Stimulated activated CD8-positive, alpha-beta memory T cell treated with anti-CD3 and anti-CD28 coated beads, Interleukin-4, amount 100 ng/mL, for 48 hours (primary cell): ENCODE results near the gene LHX5.
A peak's percentile ranks its signal among the peaks of the same experiment; 100 is the strongest.

Experiments used
- DNase-seq: peaks from one replicate; pipeline ENCODE4 v3.0.0-alpha.2; 2020

LHX5 gene

DNA sequence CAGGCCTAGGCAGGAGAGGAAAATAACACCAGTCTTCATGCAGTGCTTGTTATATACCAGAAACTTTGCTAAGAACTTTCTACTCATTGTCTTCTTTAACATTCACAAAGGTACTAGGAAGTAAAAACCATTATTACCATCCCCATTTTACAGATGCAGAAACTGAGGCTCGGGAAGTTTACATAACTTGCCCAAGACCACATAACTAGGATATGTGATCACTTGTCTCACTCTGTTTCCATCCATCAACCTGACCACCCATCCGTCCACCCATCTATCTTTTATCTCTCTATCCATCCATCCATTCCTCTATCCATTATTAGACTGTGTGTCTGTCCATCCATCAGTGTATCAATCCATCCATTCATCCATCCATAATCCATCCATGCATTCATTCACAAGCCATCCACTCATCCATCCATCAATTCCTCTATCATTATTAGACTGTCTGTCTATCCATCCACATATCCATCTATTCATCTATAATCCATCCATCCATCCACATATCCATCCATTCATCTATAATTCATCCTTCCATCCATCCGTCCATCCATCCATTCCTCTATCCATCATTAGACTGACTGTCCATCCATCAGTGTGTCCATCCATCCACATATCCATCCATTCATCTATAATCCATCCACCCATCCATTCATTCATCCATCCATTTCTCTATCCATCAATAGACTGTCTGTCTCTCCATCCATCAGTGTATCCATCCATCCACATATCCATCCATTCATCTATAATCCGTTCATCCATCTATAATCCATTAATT, 33.0 kb downstream of the LHX5 start:
- DNase-seq, result no peak

- no peak for DNase-seq
These were observed 34.0 kb downstream of the LHX5 start for GRCh38 chr12:113437729-113438100.

- DNase-seq, result no peak
These were observed 34.5 kb downstream of the LHX5 start for GRCh38 chr12:113436993-113437728.

- DNase-seq, result no peak
These were observed 35.1 kb downstream of the LHX5 start for GRCh38 chr12:113436586-113436985.

GRCh38 chr12:113435367-113435766, 36.3 kb downstream of the LHX5 start:
- DNase-seq, result no peak

DNA sequence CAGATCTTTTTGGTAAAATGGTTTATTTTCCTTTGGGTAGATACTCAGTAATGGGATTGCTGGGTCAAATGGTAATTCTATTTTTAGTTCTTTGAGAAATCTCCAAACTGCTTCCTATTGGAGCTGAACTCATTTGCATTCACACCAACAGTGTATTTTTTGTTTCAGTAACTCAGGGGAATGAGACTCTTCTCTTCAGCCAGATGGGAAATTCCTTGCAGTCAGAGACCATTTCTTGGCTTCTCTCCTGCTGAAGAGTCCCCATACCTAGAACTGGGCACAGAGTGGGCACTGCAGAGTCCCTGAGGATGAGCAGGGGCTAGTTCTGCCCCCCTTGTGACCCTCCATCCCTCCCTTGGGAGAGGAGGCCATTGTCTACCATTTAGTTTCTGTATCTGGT, 38.7 kb downstream of the LHX5 start:
- no peak for DNase-seq

DNA sequence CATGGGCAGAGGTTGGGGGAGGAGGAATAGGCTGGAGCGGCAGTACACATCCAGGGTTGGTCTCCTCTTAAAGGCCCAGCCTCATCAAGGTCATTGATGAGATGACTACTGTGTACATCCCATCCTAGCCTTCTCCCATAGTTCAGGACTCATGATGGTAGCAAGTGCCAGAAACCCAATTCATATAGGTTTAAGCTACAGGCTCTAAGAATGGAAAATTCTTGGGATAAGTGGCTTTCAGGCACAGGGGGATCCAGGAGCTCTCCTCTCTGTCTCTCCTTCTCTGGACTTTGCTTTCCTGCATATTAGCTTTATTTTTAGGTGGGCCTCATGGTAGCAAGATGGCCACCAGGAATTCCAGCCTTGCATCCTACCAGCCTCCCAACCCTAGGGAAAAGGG, 43.2 kb downstream of the LHX5 start:
- no peak for DNase-seq

- DNase-seq, result no peak
These were observed 43.8 kb downstream of the LHX5 start for GRCh38 chr12:113427882-113428281.

DNA sequence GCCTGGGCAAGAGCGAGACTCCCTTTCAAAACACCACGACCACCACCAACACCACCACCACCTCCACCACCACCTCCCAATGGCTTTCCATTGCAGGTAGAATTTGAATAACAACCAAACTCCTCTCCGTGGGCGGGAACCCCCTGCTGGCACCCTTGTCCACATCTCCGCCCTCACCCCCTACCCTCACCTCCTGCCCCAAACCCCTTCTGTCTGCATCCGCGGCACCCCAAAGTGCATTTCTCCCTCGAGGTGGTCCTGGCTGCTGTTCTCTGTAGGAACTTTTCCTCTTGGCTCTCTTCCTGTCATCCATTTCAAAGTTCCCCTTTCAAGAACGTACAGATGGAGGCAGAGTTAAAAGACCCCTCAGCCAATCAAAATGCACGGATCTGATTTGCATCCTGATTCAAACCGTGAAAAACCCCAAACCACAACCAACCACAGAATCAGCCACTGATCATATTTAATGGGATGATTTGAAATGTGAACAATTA, 45.7 kb downstream of the LHX5 start:
- no peak for DNase-seq

- peak; percentile 82 for DNase-seq
These were observed 46.5 kb downstream of the LHX5 start for GRCh38 chr12:113424915-113425823.

DNA sequence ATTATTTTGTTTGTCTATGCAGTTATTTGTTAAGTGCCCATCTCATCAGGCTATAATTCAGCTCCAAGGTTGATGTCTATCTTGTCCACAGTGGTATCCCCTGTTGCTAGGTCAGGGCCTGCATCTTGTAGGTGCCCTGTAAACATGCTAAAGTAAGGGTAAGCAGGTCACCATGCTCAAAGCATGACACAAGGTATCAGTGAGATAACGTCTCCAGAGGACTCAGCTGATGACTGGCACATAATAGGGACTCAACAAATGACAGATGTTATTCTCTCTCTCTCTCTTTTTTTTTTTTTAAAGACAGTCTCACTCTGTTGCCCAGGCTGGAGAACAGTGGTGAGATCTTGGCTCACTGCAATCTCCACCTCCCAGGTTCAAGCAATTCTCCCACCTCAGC, 47.2 kb downstream of the LHX5 start:
- DNase-seq, result no peak

DNA sequence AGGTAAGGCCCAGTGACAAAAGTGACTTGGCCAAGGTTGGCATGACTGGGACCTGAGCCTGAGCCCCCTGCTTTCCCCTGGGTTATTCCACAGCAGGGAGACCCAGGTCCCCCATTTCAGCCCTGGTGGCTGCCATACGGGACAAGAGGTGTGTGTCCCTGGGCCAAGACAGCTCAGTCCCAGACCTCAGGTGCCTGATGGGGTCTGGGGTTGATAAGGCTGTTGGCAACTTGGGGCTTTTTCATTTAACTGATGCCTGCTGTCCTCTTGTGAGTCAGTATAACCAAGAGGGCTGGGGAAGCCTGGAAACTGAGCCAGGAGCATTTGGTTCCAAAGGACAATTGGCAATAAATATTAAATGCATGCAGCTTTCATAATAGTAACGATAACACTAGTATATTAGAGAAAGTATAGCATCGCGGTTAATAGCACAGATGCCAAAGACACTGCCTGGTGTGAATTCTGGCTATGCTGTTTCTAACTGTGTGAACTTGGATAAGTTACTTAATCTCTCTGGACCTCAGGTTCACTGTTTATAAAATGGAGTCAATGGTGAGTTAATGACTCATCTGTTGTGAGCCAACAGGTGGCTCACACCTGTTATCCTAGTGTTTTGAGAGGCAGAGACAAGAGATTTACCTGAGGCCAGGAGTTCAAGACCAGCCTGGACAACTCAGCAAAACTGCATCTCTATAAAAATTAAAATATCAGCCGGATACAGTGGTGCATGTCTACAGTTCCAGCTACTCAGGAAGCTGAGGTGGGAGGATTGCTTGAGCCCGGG, 48.6 kb downstream of the LHX5 start:
- no peak for DNase-seq

DNA sequence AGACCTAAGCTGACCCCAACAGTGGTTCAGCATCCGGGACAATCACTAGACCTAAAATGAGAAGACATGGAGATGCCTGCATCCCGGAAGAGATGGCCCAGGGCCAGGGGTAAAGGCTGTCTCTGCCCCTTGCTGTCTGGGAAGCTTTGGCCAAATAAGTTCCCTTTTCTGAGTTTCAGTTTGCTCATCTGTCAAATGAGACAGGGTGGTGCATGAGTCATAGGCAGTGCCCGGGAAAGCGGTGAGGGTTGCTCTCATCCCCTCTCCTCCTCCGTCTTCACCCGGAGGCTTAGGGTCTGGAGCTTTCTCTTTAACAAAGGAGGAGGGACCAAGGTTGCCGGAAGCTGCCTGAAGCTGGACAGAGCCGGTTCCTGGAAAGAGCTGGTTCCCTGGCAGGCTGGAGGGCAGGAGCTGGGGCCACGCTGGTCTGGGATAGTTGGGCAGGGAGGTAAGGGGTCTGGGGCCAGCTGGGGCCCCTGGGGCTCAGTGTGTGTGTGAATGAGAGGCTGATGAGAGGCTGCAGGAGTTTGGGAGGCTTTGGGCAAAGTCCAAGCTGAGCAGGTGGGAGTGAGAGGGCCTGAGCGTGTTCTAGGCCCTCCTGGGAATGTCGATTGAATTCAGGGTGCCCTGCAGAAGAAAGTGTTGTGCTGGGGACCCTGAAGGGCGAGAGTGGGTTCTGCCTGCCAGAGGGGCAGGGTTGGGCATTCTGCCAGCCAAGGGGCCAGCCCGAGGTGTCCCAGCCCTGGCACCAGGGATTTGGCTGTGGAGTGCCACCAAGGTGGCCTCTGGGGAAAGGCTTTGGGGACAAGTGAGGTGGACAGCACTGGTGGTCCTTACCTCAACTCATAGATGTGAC, 49.4 kb downstream of the LHX5 start, which contains the start of gene SDSL:
TSS of gene SDSL (plus strand) at position 351 of the 856 bp plus-strand sequence. CDS start 5,603 bp downstream, outside the sequence.
- DNase-seq, result peak; percentile 63

GRCh38 chr12:113420996-113421595, 50.6 kb downstream of the LHX5 start:
- no peak for DNase-seq

- DNase-seq, result no peak
These were observed 53.3 kb downstream of the LHX5 start for GRCh38 chr12:113418213-113418879.

GRCh38 chr12:113416091-113416754, 55.4 kb downstream of the LHX5 start:
- DNase-seq, result no peak

GRCh38 chr12:113414519-113415038, 57.1 kb downstream of the LHX5 start:
- DNase-seq, result no peak

- DNase-seq, result no peak
These were observed 58.2 kb downstream of the LHX5 start for GRCh38 chr12:113413488-113413939.
